Right atrium auricular region (tissue), 2 donors: Measurements from ENCODE around the gene DKKL1. TPM values are rescaled to one million over a fixed set of nuclear protein-coding genes. Genes with fewer than 3 reads are reported as not detected.

Experiments
- DNase-seq: peaks from one replicate; pipeline ENCODE4 v3.0.0-alpha.2; 2019; ENCODE audit warnings: low spot score
- H3K27ac ChIP-seq, 2 donors: fragments of 200-600 bp; sonication (generic); 1 replicate in 1 of 2; 2 replicates in 1 of 2; pipeline ENCODE4 v1.5.1; 2016 to 2019
- H3K27me3 ChIP-seq, 2 donors: fragments of 200-600 bp; sonication (generic); one replicate each; pipeline versions ENCODE4 v1.5.1 to v1.6.0; 2017 to 2019
- H3K36me3 ChIP-seq: fragments of 200-600 bp; sonication (generic); one replicate; pipeline ENCODE4 v1.5.1; 2016
- H3K4me1 ChIP-seq, 2 donors: fragments of 200-600 bp; sonication (generic); one replicate each; pipeline versions ENCODE4 v1.5.1 to v1.6.0; 2017 to 2019
- H3K4me3 ChIP-seq, 2 donors: fragments of 200-600 bp; sonication (generic); 1 replicate in 1 of 2; 2 replicates in 1 of 2; pipeline ENCODE4 v1.5.1; 2017 to 2019; ENCODE audit warnings: mild to moderate bottlenecking in 1 of 2, moderate library complexity in 1 of 2
- H3K9me3 ChIP-seq, 2 donors: fragments of 200-600 bp; sonication (generic); one replicate each; pipeline ENCODE4 v1.5.1; 2019
- CTCF ChIP-seq, 2 donors: fragments of 200-600 bp; sonication (generic); IDR thresholded peaks; one replicate each; pipeline ENCODE4 v1.5.1; 2019; ENCODE audit warnings: antibody characterized with exemption in 2 of 2
- total RNA-seq, 2 donors: library from RNA; depleted of rRNA; stranded (reverse); fragments of >200 nt; gene quantifications; one replicate each; pipeline ENCODE4 v1.1.0, GENCODE V29; 2016

The DKKL1 gene
- total RNA-seq, 2 donors from 2014 or later = not detected

GRCh38 chr19:49347835-49348234, 15.8 kb upstream of the DKKL1 start:
- no peak for TF ChIP-seq CTCF (IDR thresholded peaks at IDR 0.05)
- peaks cover 67% of the 10 kb centered on the region for H3K36me3 ChIP-seq
- H3K9me3 ChIP-seq = no peaks in the 10 kb centered on the region

DNA sequence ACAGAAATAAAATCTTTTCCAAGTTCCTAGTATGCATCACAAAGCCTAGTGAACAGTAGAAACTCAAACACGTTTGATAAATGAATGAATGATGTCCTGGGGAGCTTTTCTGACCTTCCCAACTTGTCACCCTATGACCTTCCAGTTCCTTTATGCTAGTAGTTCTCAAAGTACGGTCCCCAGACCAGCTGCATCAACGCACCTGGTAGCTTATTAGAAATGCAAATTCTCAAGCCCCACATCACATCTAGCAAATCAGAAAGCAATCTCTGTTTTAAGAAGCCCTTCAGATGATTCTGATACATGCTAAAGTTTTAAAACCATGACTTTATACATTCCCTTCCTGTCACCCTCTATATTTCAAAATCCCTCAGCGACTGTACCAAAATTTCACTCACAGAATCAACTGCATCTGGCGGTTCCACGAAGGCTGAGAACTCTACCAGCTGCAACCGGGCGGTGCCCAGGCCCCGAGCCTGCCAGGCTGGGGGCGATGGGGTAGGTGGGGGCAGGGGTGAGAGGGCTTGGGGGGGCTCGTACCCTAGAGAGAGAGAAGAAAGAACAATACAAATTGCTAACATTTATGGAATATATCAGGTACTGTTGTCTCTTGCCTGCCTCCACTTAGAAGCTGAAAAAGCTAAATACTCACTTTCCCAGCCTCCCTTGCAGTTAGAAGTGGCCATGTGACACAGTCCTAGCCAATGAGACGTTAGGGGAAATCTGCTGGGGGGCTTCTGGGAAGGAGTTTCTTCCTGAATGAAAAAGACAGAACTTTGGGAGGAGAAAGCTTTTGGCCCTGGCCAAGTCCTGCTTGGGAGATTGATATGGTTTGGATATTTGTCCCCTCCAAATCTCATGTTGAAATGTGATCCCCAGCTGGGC, 15.1 kb upstream of the DKKL1 start:
- no peak for DNase-seq
- Histone ChIP-seq H3K4me3 (no peak overlapping the region), H3K36me3 (peaks cover 66% of the 10 kb centered on the region), H3K27ac (no peak overlapping the region), H3K27me3 (no peaks in the 10 kb centered on the region), H3K9me3 (no peaks in the 10 kb centered on the region), H3K4me1 (no peaks in the 10 kb centered on the region)
- TF ChIP-seq CTCF (IDR thresholded peaks at IDR 0.05) = no peak

More at GRCh38 chr19:49347835-49348234, 15.8 kb upstream of the DKKL1 start:
- no peak overlapping the region for H3K4me3 ChIP-seq
- no peaks in the 10 kb centered on the region for H3K27me3 ChIP-seq
- no peak for DNase-seq
- H3K4me1 ChIP-seq = no peaks in the 10 kb centered on the region
- H3K27ac ChIP-seq = no peak overlapping the region

GRCh38 chr19:49349567-49349966, 14.1 kb upstream of the DKKL1 start:
- H3K27ac ChIP-seq = no peak overlapping the region
- TF ChIP-seq CTCF (IDR thresholded peaks at IDR 0.05) = no peak
- no peak overlapping the region for H3K4me3 ChIP-seq
- no peaks in the 10 kb centered on the region for H3K27me3 ChIP-seq
- H3K9me3 ChIP-seq = no peaks in the 10 kb centered on the region
- peaks cover 64% of the 10 kb centered on the region for H3K36me3 ChIP-seq
- DNase-seq = no peak
- no peaks in the 10 kb centered on the region for H3K4me1 ChIP-seq

DNA sequence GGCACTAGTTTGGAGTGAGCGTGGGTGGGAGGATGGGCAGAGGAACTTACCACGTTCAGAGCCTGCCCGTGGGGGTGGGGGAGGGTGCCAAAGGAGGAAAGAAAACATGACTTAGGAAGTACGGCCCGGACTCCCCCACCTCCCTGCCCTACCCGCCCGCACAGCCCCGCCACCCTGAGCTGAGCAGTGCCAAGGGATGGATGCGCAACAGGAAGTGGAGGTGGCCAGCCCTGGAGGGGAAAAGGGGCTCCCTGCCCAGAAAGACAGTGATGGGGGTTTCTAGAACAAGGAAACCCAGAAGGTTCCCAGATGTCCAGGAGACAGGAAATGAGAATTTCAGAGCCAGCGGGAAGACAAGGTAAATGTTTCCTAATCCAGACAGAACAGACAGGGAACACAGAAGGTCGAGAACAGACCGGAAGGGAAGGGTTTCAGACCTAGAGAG, 7.7 kb upstream of the DKKL1 start:
- Histone ChIP-seq H3K27ac (peak overlapping the region; percentile 31 to 47), H3K9me3 (no peaks in the 10 kb centered on the region), H3K27me3 (no peaks in the 10 kb centered on the region), H3K36me3 (peaks cover 48% of the 10 kb centered on the region), H3K4me3 (no peak overlapping the region), H3K4me1 (peaks cover 0 to 28% of the 10 kb centered on the region in 2 donors)
- no peak for TF ChIP-seq CTCF (IDR thresholded peaks at IDR 0.05)
- DNase-seq = no peak

- Histone ChIP-seq H3K9me3 (no peaks in the 10 kb centered on the region), H3K4me1 (peaks cover 0 to 32% of the 10 kb centered on the region in 2 donors), H3K27ac (peak overlapping the region; percentile 31 to 47), H3K4me3 (no peak overlapping the region), H3K27me3 (no peaks in the 10 kb centered on the region), H3K36me3 (peaks cover 48% of the 10 kb centered on the region)
- no peak for TF ChIP-seq CTCF (IDR thresholded peaks at IDR 0.05)
- no peak for DNase-seq
Observed at GRCh38 chr19:49356382-49356781, 7.3 kb upstream of the DKKL1 start.
